Common myeloid progenitor, CD34-positive (primary cell): ENCODE results near the gene KLHL29.

ENCODE experiments used
- CTCF ChIA-PET: fragments of 350-600 bp; sonication (Branson Sonifier 250); formaldehyde crosslinking; loops from one replicate; lab custom pipeline; 2021; ENCODE audit warnings: antibody characterized with exemption; lab: Charles Lee
- POLR2A ChIA-PET: fragments of 350-600 bp; sonication (Branson Sonifier 250); formaldehyde crosslinking; loops from one replicate; lab custom pipeline; 2021; ENCODE audit warnings: antibody characterized with exemption; lab: Charles Lee
- DNase-seq, 3 donors: peaks; one replicate each; pipeline versions ENCODE4 v3.0.0 to v3.0.0-alpha.2; 2013
- H3K27ac ChIP-seq, 2 experiments: 1 replicate in 1 of 2; 2 replicates in 1 of 2; pipeline ENCODE4 v1.7.0; 2013; ENCODE audit warnings: inconsistent platforms in 2 of 2, low read length in 2 of 2, mild to moderate bottlenecking in 2 of 2, low read depth in 1 of 2, moderate library complexity in 1 of 2; ENCODE audit not compliant: severe bottlenecking in 2 of 2, insufficient read depth in 1 of 2, poor library complexity in 1 of 2
- H3K27me3 ChIP-seq, 5 experiments: replicated peaks in 2 of 5; 1 replicate in 3 of 5; 2 replicates in 2 of 5; pipeline versions ENCODE4 v1.6.1 to v1.7.0; 2013; ENCODE audit warnings: low read length in 4 of 5, mild to moderate bottlenecking in 2 of 5, moderate library complexity in 2 of 5, inconsistent platforms in 1 of 5; ENCODE audit not compliant: insufficient read depth in 5 of 5, control insufficient read depth in 4 of 5
- H3K36me3 ChIP-seq, 4 experiments: 1 replicate in 2 of 4; 2 replicates in 2 of 4; pipeline versions ENCODE4 v1.6.1 to v1.7.0; 2013; ENCODE audit warnings: low read length in 3 of 4, control low read depth in 1 of 4, mild to moderate bottlenecking in 1 of 4; ENCODE audit not compliant: control insufficient read depth in 4 of 4, insufficient read depth in 4 of 4
- H3K4me1 ChIP-seq, 4 experiments: 1 replicate in 3 of 4; 2 replicates in 1 of 4; pipeline versions ENCODE4 v1.6.1 to v1.7.1; 2013; ENCODE audit warnings: low read length in 3 of 4, mild to moderate bottlenecking in 3 of 4, control low read depth in 1 of 4, inconsistent platforms in 1 of 4, moderate library complexity in 1 of 4; ENCODE audit not compliant: control insufficient read depth in 4 of 4, insufficient read depth in 4 of 4; ENCODE audit errors: control extremely low read depth in 1 of 4
- H3K4me3 ChIP-seq, 7 experiments: 1 replicate in 4 of 7; 2 replicates in 3 of 7; pipeline versions ENCODE4 v1.5.1 to v1.7.0; 2013; ENCODE audit warnings: mild to moderate bottlenecking in 7 of 7, low read length in 6 of 7, moderate library complexity in 6 of 7, inconsistent platforms in 2 of 7, low read depth in 2 of 7, control low read depth in 1 of 7; ENCODE audit not compliant: insufficient read depth in 4 of 7, control insufficient read depth in 1 of 7; ENCODE audit errors: extremely low read depth in 1 of 7
- H3K9me3 ChIP-seq, 5 experiments: 1 replicate in 4 of 5; 2 replicates in 1 of 5; pipeline versions ENCODE4 v1.6.1 to v1.7.1; 2013; ENCODE audit warnings: low read length in 4 of 5, mild to moderate bottlenecking in 2 of 5, inconsistent platforms in 1 of 5, low read depth in 1 of 5, moderate library complexity in 1 of 5; ENCODE audit not compliant: control insufficient read depth in 4 of 5, insufficient read depth in 2 of 5; ENCODE audit errors: control extremely low read depth in 1 of 5
- WGBS: methylation state at CpG from one replicate; pipeline ENCODE4 v1.1.5; 2013; ENCODE audit not compliant: insufficient coverage; 5-methylcytosine and 5-hydroxymethylcytosine counted together

The KLHL29 gene

GRCh38 chr2:23616630-23617029 is 231.7 kb downstream of the KLHL29 start:
- no peak overlapping the region for H3K27ac ChIP-seq
- WGBS = 86% methylated on average over 9 of the region's 15 CpGs
- no peak overlapping the region for H3K4me3 ChIP-seq
- POLR2A ChIA-PET = no interaction called here
- H3K36me3 ChIP-seq = no peaks in the 10 kb centered on the region
- H3K4me1 ChIP-seq = peaks cover 0 to 22% (median 18%) of the 10 kb centered on the region in 4 experiments
- DNase-seq = no peak
- CTCF ChIA-PET = no interaction called here
- H3K27me3 ChIP-seq = peaks cover 0 to 62% (median 31%) of the 10 kb centered on the region in 5 experiments
- H3K9me3 ChIP-seq = peaks cover 0 to 14% (median 8%) of the 10 kb centered on the region in 5 experiments

GRCh38 chr2:23617167-23617810 is 232.3 kb downstream of the KLHL29 start:
- no peak for DNase-seq
- H3K27me3 ChIP-seq = peaks cover 0 to 63% (median 31%) of the 10 kb centered on the region in 5 experiments
- peaks cover 0 to 22% (median 18%) of the 10 kb centered on the region in 4 experiments for H3K4me1 ChIP-seq
- no peaks in the 10 kb centered on the region for H3K36me3 ChIP-seq
- no peak overlapping the region for H3K27ac ChIP-seq
- H3K4me3 ChIP-seq = no peak overlapping the region
- 75% methylated on average over 13 of the region's 16 CpGs for WGBS
- peaks cover 0 to 8% (median 3%) of the 10 kb centered on the region in 5 experiments for H3K9me3 ChIP-seq
- CTCF ChIA-PET = interaction anchor here (1.0 kb wide), 1 partner anchor 15 kb away, joined by 3 read pairs; no protein-coding TSS in a partner anchor
- POLR2A ChIA-PET = no interaction called here

- POLR2A ChIA-PET = no interaction called here
- Histone ChIP-seq H3K27ac (no peak overlapping the region), H3K27me3 (peaks cover 0 to 60% (median 33%) of the 10 kb centered on the region in 5 experiments), H3K4me3 (no peak overlapping the region), H3K9me3 (peaks cover 0 to 2% (median 0%) of the 10 kb centered on the region in 5 experiments), H3K4me1 (peaks cover 0 to 22% (median 18%) of the 10 kb centered on the region in 4 experiments), H3K36me3 (no peaks in the 10 kb centered on the region)
- WGBS = 94% methylated on average over 9 of the region's 15 CpGs
- CTCF ChIA-PET = interaction anchor here (1.0 kb wide), 1 partner anchor 15 kb away, joined by 3 read pairs; no protein-coding TSS in a partner anchor
- DNase-seq = no peak
Measured at GRCh38 chr2:23617811-23618215, 232.8 kb downstream of the KLHL29 start.

- Histone ChIP-seq H3K9me3 (no peaks in the 10 kb centered on the region), H3K36me3 (no peaks in the 10 kb centered on the region), H3K27me3 (peaks cover 0 to 63% (median 36%) of the 10 kb centered on the region in 5 experiments), H3K4me3 (no peak overlapping the region), H3K27ac (no peak overlapping the region), H3K4me1 (peaks cover 0 to 22% (median 18%) of the 10 kb centered on the region in 4 experiments)
- DNase-seq = no peak
- 100% methylated on average over 5 of the region's 10 CpGs for WGBS
- ChIA-PET CTCF (interaction anchor here (1.0 kb wide), 1 partner anchor 16 kb away, joined by 3 read pairs; no protein-coding TSS in a partner anchor), POLR2A (no interaction called here)
Measured at GRCh38 chr2:23618265-23618664, 233.3 kb downstream of the KLHL29 start.

- peaks cover 0 to 19% (median 15%) of the 10 kb centered on the region in 4 experiments for H3K4me1 ChIP-seq
- no peaks in the 10 kb centered on the region for H3K36me3 ChIP-seq
- peaks cover 0 to 69% (median 39%) of the 10 kb centered on the region in 5 experiments for H3K27me3 ChIP-seq
- 92% methylated on average over 4 of the region's 7 CpGs for WGBS
- CTCF ChIA-PET = interaction anchor here (1.0 kb wide), 1 partner anchor 299 kb away, joined by 3 read pairs; no protein-coding TSS in a partner anchor
- H3K27ac ChIP-seq = no peak overlapping the region
- POLR2A ChIA-PET = interaction anchor here (0.9 kb wide), 1 partner anchor 19 kb away, joined by 3 read pairs; no protein-coding TSS in a partner anchor
- no peak for DNase-seq
- H3K9me3 ChIP-seq = peaks cover 0 to 2% (median 0%) of the 10 kb centered on the region in 5 experiments
- no peak overlapping the region for H3K4me3 ChIP-seq
Measured at GRCh38 chr2:23618794-23619530, 234.0 kb downstream of the KLHL29 start.

- Histone ChIP-seq H3K27ac (no peak overlapping the region), H3K36me3 (no peaks in the 10 kb centered on the region), H3K9me3 (peaks cover 0 to 9% (median 4%) of the 10 kb centered on the region in 5 experiments), H3K4me3 (no peak overlapping the region), H3K4me1 (peaks cover 0 to 9% (median 6%) of the 10 kb centered on the region in 4 experiments), H3K27me3 (peaks cover 0 to 73% (median 41%) of the 10 kb centered on the region in 5 experiments)
- WGBS = 97% methylated on average over 3 of the region's 7 CpGs
- POLR2A ChIA-PET = interaction anchor here (0.9 kb wide), 1 partner anchor 20 kb away, joined by 3 read pairs; no protein-coding TSS in a partner anchor
- no peak for DNase-seq
- CTCF ChIA-PET = interaction anchor here (1.0 kb wide), 1 partner anchor 298 kb away, joined by 3 read pairs; no protein-coding TSS in a partner anchor
Measured at GRCh38 chr2:23619941-23620340, 235.0 kb downstream of the KLHL29 start.
